Left lung (tissue), 10 donors: ENCODE results near the gene CTSE. TPM values are rescaled to one million over a fixed set of nuclear protein-coding genes. Genes with fewer than 3 reads are reported as not detected.
A peak's percentile ranks its signal among the peaks of the same experiment; 100 is the strongest.

Experiments used
- ATAC-seq: fragments of 200-7000 bp; cut with Tn5 transposase; one replicate; pipeline ENCODE4 v1.9.1; 2020; ENCODE audit warnings: moderate library complexity
- DNase-seq, 4 donors: peaks; one replicate each; pipeline ENCODE4 v3.0.0-alpha.2; 2013 to 2020
- H3K27ac ChIP-seq, 2 donors: fragments of 200-600 bp; sonication (generic) in 1 of 2; one replicate each; pipeline versions ENCODE4 v1.5.0 to v1.8.0; 2020 to 2021
- H3K27me3 ChIP-seq, 2 donors: fragments of 200-600 bp; sonication (generic) in 1 of 2; one replicate each; pipeline versions ENCODE4 v1.5.0 to v1.8.0; 2020 to 2021
- H3K36me3 ChIP-seq, 2 donors: fragments of 200-600 bp; sonication (generic) in 1 of 2; one replicate each; pipeline versions ENCODE4 v1.5.0 to v1.8.0; 2020 to 2021
- H3K4me1 ChIP-seq, 2 donors: fragments of 200-600 bp; one replicate each; pipeline ENCODE4 v1.8.0; 2021
- H3K4me3 ChIP-seq, 2 donors: fragments of 200-600 bp; sonication (generic) in 1 of 2; one replicate each; pipeline versions ENCODE4 v1.5.0 to v1.8.0; 2020 to 2021; ENCODE audit warnings: mild to moderate bottlenecking in 1 of 2
- H3K9me3 ChIP-seq, 2 donors: fragments of 200-600 bp; sonication (generic) in 1 of 2; one replicate each; pipeline versions ENCODE4 v1.5.0 to v1.8.0; 2020 to 2021
- CTCF ChIP-seq, 2 donors: fragments of 200-600 bp; sonication (generic) in 1 of 2; IDR thresholded peaks; one replicate each; pipeline versions ENCODE4 v1.5.0 to v1.8.0; 2021; ENCODE audit warnings: antibody characterized with exemption in 2 of 2
- intact Hi-C, 2 donors: fragments of 100-400 bp; cut with DNase I; formaldehyde crosslinking; loops; one replicate each; pipeline versions ENCODE4 v1.11.2 to v1.14.2; 2022
- polyA plus RNA-seq, 6 donors: library from polyadenylated mRNA; unstranded; fragments of 120-200 nt; gene quantifications; one replicate each; pipeline ENCODE4 v1.2.1, GENCODE V29; 2013; ENCODE audit not compliant: insufficient read length in 6 of 6
- total RNA-seq, 2 donors: library from RNA; stranded (reverse); fragmentation: NEBNext Ultra II Directional; extraction: Animal tissue kit (Norgen Biotek cat#: 25700); gene quantifications; one replicate each; pipeline ENCODE4 v1.2.1, GENCODE V29; 2021
- donor health status: DM: no; HTN: yes; CAD: no.
- donor health status: DM: no; HTN: no; CAD: no.

Gene CTSE
- total and polyA plus RNA-seq, 8 donors, result 0.35 to 624 (median 0.62) TPM

GRCh38 chr1:206015071-206015470, 8.6 kb downstream of the CTSE start:
- no peak for TF ChIP-seq CTCF (IDR thresholded peaks at IDR 0.05)
- Histone ChIP-seq H3K4me1 (peaks cover 0 to 21% of the 10 kb centered on the region in 2 donors), H3K4me3 (no peak overlapping the region), H3K36me3 (no peaks in the 10 kb centered on the region), H3K9me3 (no peaks in the 10 kb centered on the region), H3K27ac (no peak overlapping the region), H3K27me3 (no peaks in the 10 kb centered on the region)
- ATAC-seq (no peak), DNase-seq (no peak)
- intact Hi-C loops, result no loop called here

DNA sequence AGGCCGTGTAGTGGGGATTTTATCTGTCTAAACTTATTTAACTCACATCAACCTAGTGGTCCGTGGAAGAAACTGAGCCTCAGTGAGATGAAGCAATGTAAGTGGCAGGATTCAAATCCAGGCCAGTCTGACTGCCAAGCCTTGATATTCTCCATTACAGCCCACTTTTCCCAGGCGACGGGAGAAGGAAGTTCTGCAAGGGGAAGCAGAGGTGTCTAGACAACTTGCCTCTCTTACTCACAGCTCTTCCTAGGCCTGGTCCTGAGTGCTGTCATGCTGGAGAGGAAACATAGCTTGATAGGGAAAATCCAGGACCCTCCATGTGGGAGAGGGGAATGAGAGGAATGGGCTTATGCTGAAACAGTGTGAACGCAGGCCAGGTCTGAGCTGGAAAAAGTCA, 9.1 kb downstream of the CTSE start:
- DNase-seq, result no peak

GRCh38 chr1:206013026-206013795, 10.5 kb downstream of the CTSE start:
- no peak overlapping the region for H3K27ac ChIP-seq
- peaks cover 0 to 21% of the 10 kb centered on the region in 2 donors for H3K4me1 ChIP-seq
- ATAC-seq, result no peak
- DNase-seq, result no peak
- no peak overlapping the region for H3K4me3 ChIP-seq
- no peaks in the 10 kb centered on the region for H3K27me3 ChIP-seq
- H3K9me3 ChIP-seq, result no peaks in the 10 kb centered on the region
- intact Hi-C loops, result no loop called here
- no peaks in the 10 kb centered on the region for H3K36me3 ChIP-seq
- TF ChIP-seq CTCF (IDR thresholded peaks at IDR 0.05), result no peak

More for the DNA sequence above, 9.1 kb downstream of the CTSE start:
- no peaks in the 10 kb centered on the region for H3K36me3 ChIP-seq
- H3K27ac ChIP-seq, result no peak overlapping the region
- intact Hi-C loops, result no loop called here
- H3K4me3 ChIP-seq, result no peak overlapping the region
- H3K9me3 ChIP-seq, result no peaks in the 10 kb centered on the region
- ATAC-seq, result no peak
- H3K27me3 ChIP-seq, result no peaks in the 10 kb centered on the region
- peaks cover 0 to 21% of the 10 kb centered on the region in 2 donors for H3K4me1 ChIP-seq
- TF ChIP-seq CTCF (IDR thresholded peaks at IDR 0.05), result no peak

- DNase-seq, result peak in 2 of 4 donors; percentile 91 to 92
- Histone ChIP-seq H3K9me3 (no peaks in the 10 kb centered on the region), H3K27me3 (no peaks in the 10 kb centered on the region), H3K4me3 (no peak overlapping the region), H3K27ac (peak overlapping the region in 1 of 2 donors; percentile 65), H3K4me1 (peaks cover 0 to 21% of the 10 kb centered on the region in 2 donors), H3K36me3 (no peaks in the 10 kb centered on the region)
- intact Hi-C loops, result no loop called here
- no peak for TF ChIP-seq CTCF (IDR thresholded peaks at IDR 0.05)
- ATAC-seq, result peak; percentile 90
Measured at GRCh38 chr1:206012086-206012859, 11.4 kb downstream of the CTSE start.

DNA sequence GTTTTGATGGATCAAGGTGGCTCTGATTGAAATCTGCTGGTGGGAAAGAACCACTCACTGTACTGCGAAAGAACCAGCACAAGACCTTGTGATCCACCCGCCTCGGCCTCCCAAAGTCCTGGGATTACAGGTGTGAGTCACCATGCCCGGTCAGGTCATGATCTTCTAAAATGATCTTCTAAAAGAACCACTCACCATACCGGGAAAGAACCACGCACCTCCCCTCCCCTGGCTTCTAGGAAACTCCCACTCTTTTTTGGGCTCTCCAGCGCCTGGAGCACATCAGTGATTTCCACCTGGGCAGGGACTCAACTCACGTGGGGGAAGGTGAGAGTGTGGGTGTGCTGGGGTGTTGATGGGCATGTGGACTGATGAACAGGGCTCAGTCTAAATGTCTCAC, 12.6 kb downstream of the CTSE start:
- Histone ChIP-seq H3K36me3 (no peaks in the 10 kb centered on the region), H3K9me3 (no peaks in the 10 kb centered on the region), H3K4me1 (peaks cover 0 to 21% of the 10 kb centered on the region in 2 donors), H3K27me3 (no peaks in the 10 kb centered on the region), H3K27ac (no peak overlapping the region), H3K4me3 (no peak overlapping the region)
- ATAC-seq, result no peak
- DNase-seq, result no peak
- intact Hi-C loops, result no loop called here
- no peak for TF ChIP-seq CTCF (IDR thresholded peaks at IDR 0.05)
